NCI-H128 (cell line): ENCODE results near the gene IFNAR1.
"Not testable (repeated sequence)": the region's sequence is repeated elsewhere in the genome, so short reads cannot be mapped to it uniquely, and the experiment has no call there.

ENCODE experiments used
- DNase-seq: peaks from one replicate; lab custom pipeline; 2025; ENCODE audit not compliant: unreplicated experiment; lab: John Stamatoyannopoulos, UW

IFNAR1 gene

DNA sequence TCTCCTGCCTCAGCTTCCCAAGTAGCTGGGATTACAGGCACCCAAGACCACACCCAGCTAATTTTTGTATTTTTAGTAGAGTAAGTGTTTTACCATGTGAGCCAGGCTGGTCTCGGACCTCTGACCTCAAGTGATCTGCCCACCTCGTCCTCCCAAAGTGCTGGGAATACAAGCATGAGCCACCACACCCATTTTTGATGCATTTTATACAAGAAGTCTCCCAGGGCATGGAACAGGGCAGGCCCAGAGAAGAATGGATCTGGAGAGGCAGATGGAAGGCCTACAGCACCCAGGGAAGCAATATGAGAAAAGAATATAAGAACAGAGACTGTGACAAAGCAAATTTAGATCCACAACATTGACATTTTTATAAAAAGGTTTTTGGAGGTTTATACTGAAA, 18.8 kb upstream of the IFNAR1 start:
- DNase-seq, result no peak

DNA sequence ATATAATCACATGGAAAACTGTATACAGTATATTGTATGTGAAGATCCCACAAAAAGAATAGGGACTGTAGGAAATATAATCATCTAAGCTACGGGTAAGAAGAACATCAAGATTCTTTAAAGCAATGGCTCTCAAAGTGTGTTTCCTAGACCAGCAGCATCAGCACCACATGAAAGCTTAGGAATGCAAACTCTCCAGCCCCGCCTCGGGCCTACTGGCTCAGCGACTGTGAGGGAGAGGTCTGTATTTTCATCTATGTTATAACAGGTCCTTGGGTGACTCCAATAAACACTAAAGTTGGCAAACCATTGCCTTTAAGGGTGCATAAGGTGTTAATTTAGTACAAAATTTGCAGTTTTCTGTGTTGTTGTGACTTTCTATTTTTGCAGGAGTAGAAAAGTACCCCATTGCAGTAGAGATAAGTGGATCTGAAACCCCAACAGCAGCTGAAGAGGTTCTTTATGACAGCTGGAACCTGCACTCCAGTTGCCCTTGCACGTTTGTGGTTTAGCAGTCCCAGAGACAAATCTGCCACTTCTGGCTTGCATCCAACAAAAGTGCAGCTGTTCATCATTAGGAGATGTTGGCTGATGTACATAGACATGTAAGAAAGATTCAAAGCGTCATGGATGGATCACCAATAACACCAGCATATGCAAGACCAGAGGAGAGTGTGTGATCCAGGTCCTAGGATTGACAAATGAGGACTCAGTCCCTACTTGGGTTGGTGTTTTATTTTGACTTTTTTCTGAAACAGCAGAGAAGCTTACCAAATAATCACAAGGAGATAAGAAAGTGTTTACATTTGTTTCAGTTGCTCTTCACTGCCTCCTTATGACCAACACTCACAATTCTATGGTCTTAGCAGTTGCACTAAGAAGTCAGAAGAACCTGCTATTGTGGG, 15.9 kb upstream of the IFNAR1 start:
- peak; percentile 89 for DNase-seq

DNA sequence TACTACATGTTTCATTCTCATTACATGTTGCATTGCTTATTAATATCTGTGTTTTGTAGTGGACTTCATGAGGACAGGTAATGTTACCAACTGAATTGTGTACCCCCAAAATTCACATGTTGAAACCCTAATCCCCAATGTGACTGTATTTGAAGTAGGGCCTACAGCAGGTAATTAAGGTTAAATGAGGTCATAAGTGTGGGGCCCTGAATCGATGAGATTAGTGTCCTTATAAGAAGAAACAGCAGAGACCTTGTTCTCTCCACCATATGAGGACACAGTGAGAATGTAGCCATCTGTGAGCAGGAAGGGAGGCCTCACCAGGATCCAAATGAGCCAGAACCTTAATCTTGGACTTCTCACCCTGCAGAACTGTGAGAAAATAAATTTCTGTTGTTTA, 15.0 kb upstream of the IFNAR1 start:
- DNase-seq, result no peak

DNA sequence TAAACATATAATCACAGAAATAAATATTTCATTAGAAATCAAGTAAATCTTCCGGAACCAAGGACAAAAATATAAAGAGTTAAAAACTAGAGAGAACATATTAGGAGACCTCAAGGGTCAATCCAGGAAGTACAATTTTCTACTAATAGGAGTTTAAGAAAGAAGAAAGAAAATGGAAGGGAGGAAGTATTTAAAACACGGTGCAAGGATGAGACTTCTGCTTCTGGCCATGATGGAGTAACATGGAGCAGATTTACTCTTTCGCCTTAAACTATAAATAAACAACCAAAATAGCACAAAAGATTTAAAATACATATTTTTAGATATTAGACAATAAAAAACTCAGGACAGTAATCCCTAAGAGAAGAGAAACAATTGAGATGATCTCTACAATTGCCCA, 12.6 kb upstream of the IFNAR1 start:
- no peak for DNase-seq

DNA sequence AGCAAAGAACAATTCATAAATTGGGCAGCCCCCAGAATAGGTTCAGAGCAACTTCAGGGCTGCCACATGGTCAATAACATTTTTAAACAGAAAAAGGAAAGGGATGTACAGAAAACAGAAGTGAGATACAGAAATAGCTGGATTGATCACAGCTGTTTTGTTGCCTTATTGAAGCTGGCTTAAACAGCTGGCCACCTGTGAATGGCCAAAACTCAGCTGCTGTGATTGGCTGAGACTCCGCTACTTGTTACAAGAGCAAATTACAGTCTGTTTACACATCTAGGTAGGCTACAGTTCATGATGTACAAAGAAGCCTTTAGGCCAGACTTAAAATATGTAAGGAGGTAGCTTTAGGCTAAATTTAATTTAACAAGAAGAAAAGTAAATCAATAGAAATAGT, 11.6 kb upstream of the IFNAR1 start:
- DNase-seq, result no peak

DNA sequence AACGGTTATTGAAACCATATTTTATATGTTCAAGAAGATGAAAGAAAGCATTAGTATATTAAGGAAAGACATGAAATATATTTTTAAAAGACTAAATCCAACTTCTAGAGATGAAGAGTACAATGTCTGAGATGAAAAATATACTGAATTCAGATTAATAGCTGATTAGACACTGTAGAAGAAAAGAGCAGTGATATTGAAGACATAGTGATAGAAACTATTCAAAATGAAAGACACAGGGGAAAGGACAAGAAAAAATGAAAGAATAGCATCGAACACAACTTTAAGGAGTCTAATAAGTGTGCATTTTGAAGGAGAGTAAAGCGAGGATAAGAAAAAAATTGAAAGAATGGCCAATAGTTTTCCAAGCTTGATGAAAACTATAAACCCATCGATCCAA, 11.2 kb upstream of the IFNAR1 start:
- DNase-seq, result no peak

DNA sequence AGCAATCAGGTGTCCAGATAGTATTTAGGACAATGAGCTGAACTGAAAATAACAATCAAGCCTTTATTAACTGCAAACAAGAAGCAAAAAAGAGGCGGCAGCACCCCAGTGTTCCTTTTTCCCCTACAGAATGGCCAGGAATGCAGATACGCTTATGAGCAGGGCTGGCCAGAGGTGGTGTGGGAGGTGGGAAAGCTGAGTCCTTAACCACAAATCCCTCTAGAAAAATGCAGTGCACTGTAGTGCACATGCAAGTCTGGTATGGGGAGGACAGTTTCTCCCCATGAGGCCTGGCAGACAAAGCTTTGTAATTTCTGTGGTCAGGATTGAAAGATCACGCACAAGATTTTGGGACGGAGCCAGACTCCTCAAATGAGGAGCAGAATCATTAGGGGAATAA, 10.7 kb upstream of the IFNAR1 start:
- DNase-seq, result no peak

DNA sequence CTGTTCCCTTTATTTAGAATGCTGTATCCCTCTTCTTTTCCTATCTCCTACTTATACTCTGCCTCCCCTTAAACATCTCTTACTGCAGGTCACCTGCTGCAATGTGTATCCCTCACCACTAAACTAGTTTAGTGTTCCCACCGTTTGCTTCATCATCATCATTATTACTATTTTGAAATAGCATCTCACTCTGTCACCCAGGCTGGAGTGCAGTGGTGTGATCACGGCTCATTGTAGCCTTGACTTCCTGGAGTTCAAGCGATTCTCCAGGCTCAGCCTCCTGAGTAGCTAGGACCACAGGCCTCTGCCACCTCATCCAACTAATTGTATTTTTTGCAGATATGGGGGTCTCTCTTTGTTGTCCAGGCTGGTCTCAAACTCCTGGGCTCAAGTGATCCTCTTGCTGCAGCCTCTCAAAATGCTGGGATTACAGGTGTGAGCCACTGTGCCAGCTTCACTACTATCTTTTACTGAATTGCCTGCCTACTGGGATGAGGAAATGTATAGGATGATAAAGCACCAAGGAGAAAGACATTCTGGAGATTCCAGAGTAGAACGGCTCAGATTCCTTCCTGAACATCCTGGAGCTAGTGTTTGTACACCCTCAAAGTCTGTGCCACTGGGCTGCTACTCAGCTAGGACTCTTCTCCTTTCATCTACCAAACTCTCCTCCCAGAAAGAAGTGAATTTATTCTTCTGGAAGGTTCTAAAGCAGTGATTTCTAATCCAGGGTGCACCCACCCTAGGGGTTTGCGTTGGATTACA, 8.6 kb upstream of the IFNAR1 start:
- no peak for DNase-seq

DNA sequence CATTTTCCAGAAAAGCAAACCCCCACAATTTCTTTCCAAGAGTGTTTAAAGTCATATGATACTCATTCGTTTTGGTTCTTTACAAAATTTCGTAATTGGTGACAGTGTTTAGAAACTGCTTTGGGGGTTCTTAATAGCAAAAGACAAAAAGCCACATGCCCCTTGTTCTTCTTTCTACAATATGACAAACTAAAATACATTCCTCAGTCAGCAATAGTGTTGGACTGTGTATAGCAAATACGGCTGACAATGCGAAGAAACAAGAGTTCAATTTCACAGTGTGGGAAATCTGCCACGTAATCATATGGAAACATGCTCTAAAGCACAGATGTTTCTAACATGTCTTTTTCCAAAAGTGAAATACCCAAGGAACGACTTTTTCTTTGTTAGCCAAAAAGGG, 7.6 kb upstream of the IFNAR1 start:
- DNase-seq, result no peak

DNA sequence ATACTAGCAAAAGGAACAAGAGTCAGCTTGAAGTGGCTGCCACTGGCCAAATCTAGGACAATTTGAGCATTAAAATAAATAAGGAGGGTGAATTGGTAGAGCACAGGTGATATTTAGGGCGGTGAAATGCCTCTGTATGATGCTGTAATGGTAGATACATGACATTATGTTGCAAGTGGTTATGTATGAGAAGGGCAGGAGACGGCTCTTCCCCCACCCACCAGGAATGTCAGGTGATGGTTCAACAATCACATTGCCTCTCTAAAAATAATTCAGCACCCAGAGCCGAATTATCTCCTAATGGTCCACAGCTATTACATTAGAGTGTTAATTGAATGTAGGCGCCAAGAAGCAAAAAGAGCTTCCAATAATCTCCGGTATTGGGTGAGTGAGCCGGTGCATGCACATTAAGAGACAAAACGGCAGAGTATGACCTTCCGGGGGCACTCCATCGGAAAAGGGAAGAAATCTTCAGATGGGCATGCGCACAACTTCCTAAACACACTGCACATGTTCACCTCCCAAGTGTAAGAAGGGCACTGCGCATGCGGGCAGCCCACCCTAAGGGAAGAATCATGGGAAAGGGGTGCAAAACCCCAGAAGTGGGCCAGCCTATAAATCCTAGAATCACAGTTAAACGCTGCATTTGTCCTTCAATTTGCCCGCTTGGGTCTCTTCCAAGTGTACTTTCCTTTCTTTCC, 6.8 kb upstream of the IFNAR1 start:
- DNase-seq, result no peak

DNA sequence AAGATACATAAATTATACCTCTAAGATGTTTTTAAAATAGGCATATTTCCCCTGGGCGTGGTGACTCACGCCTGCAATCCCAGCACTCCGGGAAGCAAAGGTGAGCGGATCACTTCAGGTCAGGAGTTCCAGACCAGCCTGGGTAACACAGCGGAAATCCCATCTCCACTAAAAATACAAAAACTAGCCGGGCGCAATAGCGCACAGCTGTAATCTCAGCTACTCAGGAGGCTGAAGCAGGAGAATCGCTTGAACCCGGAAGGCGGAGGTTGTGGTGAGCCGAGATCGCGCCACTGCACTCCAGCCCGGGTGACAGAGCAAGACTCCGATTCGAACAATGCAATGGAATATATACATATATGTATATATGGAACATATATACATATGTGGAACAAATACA, 3.8 kb upstream of the IFNAR1 start:
- not testable (repeated sequence) for DNase-seq

DNA sequence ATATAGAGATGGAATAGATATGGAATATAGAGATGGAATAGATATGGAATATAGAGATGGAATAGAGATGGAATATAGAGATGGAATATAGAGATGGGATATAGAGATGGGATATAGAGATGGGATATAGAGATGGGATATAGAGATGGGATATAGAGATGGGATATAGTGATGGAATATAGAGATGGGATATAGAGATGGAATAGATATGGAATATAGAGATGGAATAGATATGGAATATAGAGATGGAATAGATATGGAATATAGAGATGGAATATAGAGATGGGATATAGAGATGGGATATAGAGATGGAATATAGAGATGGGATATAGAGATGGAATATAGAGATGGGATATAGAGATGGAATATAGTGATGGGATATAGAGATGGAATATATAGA, 1.2 kb upstream of the IFNAR1 start:
- not testable (repeated sequence) for DNase-seq

DNA sequence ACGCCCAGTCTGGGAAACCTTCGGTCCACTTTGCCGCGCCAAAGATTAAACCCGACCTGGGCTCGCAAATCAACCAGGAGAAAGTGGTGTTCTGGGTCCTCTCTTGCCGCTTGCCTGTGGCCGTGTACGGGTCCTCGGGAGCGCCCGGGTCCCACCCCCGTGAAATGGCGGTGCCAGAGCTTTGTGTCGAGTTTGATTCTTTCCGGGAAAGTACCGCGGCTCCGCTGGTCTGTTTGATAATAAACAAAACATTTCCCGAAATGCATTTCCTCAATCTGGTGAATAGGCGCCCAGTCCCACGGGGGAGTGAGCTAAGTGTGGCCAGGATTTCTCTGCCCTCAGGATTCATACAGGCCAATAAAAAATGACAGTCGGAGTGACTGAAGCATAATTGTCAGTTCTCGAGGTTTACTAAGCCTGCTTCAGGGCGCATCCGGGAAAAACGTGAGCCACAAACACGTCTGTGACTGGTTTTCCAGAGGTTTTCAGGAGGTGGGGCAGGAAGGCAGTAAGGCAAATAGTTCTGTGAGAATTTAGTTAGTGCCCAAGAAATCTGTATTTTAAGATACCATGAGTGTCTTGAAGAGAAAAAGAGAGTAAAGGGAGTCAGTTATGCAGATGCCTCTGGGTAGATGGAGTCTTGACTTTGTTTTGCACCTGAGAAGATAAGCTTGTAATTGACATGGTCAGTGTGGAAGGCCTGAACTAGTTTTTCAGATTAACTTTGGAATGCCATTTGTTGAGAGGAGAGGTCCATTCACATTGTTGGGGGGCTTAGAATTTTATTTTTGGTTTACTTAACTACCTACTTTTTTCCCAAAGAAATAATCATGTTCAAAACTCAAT, 675 bp downstream of the IFNAR1 start:
- peak; percentile 35 for DNase-seq

DNA sequence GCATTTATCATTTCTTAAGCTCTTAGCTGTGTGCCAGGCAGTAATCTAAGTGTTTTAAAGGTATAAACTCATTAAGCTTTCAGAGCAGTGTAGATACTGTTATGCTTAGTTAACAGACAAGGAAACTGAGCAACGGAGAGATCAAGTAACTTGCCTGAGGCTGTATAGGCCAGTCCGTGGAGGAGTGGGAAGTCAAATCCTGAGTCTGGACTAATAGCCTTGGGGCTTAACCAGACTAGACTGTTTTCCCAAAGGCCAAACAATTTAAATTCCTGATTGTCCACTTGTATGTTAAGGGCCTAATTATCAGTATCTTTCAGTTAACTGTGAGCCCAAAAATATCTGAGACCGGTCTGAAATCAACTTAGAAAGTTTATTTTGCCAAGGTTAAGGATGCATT, 2.6 kb downstream of the IFNAR1 start:
- no peak for DNase-seq

DNA sequence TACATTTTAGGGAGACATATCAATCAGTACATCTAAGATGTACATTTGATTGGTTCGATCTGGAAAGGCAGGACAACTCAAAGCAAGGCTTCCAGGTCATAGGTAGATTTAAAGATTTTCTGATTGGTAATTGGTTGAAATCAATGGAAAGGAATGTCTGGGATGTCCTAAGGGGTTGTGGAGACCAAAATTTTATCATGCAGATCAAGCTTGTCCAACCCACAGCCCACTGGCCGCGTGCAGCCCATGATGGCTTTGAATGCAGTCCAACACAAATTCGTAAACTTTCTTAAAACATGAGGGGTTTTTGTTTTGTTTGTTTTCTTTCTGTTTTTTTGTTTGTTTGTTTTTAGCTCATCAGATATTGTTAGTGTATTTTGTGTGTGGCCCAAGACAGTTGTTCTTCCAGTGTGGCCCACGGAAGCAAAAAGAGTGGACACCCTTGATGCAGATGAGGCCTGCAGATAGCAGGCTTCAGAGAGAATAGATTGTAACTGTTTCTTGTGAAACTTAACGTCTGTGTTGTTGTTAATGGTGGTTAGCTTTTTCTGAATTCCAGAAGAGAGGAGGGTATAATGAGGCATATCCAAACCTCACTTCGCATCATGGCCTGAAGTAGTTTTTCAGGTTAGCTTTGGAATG, 3.1 kb downstream of the IFNAR1 start:
- DNase-seq, result no peak

DNA sequence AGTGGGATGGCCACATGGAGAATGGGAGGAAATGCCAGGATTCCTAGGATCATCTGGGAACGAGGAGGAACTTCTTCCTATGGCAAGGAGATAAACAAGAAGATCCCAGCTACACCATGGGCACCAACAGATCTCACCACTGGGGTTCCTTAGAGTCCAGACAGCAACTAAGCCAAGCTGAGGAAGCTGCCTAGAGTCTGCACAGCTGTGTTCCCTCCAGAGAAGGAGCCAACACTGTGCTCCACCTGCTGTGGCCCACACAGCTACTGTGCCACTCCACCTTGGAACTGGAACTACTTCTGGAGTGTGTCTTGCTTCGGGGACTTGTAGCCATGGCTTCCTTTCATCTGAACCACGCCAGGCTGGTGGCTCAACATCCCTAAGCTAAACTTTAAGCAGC, 6.0 kb downstream of the IFNAR1 start:
- DNase-seq, result no peak

DNA sequence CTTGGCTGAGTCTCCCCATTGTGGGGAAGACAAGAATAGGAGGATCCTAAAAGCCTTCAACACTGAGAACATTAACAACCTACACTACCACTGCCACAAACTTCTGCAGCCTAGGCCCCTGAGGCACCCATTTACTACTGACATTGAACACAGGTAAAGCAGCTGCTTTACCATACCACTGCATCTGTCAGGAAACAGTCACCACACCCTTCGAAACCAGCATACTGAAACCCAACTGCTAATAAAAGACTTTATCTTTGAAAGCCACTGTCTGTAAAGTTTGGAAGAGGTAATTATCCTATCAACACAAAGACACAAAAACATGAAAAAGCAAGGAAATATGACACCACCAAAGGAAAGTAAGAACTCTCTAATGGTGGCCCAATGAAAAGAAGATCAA, 7.4 kb downstream of the IFNAR1 start:
- DNase-seq, result no peak

DNA sequence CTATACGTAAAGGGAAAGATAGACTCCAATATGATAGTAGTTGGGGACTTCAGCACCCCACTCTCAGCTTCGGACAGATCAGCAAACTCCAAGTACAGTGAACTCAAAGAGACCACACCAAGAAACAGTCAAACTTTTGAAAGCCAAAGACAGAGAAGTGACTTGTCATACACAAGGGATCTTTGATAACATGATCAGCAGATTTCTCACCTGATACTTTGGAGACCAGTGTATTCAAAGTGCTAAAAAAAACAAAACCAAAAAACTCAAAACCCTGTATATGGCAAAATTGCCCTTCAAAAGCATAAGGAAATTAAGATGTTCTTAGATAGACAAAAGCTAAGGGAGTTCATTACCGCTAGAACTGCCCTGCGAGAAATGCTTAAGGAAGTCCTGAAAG, 9.4 kb downstream of the IFNAR1 start:
- no peak for DNase-seq

DNA sequence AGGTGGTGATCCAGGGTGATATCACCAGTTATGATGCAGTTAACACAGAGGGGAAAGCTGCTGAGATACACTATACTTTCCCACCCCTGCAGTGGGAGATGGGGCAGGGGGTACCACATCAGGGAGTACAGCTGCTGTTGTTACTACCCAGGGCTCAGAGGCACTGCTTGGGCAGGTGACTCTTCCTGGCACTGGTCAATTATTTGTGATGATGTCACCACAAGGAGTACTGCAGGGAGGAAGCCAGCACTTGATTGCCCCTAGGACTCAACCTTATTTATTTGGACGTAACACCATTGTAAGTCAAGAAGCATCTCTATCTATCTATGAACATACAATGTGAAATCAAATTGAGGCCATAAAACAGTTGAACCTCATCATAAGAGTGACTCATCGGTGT, 10.1 kb downstream of the IFNAR1 start:
- no peak for DNase-seq

DNA sequence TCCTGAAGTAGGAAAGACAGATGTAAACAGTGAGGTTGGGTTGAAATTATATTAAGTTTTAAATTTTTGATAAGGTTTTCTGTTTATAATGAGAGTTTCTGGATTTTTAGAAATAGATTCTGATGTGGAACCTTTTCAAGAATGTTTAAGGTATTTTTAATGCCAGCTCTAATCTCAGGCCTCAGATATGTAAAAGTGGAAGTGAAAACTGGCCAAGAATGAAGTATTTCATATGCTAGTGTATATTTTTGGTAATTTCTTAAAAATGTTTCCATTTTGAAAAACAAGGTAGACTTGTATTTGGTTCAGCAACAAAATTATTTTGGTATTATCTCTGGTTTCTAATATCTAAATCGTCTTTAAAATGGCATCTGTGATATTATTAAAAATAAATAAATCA, 14.4 kb downstream of the IFNAR1 start:
- no peak for DNase-seq
